K562 (cell line): ENCODE measurements around the gene TMEM88. TPM values are rescaled to one million over a fixed set of nuclear protein-coding genes. Genes with fewer than 3 reads are reported as not detected.

Experiments used
- ATAC-seq: fragments of 200-7000 bp; cut with Tn5 transposase; 3 replicates; pipeline ENCODE4 v1.9.1; 2020; ENCODE audit warnings: moderate library complexity
- BruUV-seq: library from RNA; stranded (reverse); fragments of 400-500 nt; replicated peaks from 2 replicates; lab custom pipeline; 2021; lab: Mats Ljungman, UMichigan
- CTCF ChIA-PET: fragments of 300-600 bp; formaldehyde crosslinking; extraction: SDS; loops from one replicate; lab custom pipeline; 2021; ENCODE audit warnings: low intra/inter-chr PET ratio; lab: Yijun Ruan, JAX
- POLR2A ChIA-PET: fragments of 300-600, 350-650 bp; sonication (Branson Sonifier 250); formaldehyde crosslinking; extraction: SDS; loops from one replicate; lab custom pipeline; 2021; ENCODE audit warnings: antibody characterized with exemption, inconsistent platforms; lab: Yijun Ruan, JAX
- DNase-seq, 4 experiments: peaks; one replicate each; pipeline versions ENCODE4 v3.0.0 to v3.0.0-alpha.2; 2011 to 2018; ENCODE audit warnings: low spot score in 3 of 4, mixed read lengths in 3 of 4; ENCODE audit errors: extremely low read depth in 1 of 4
- FAIRE-seq: peaks from 2 replicates; lab custom pipeline; 2011; peaks lifted over from hg19 to GRCh38; lab: Jason Lieb, UNC
- H2AFZ ChIP-seq: 2 replicates; pipeline ENCODE4 v1.6.0; 2011; ENCODE audit warnings: low read depth, low read length, control low read depth, inconsistent platforms
- H3K27ac ChIP-seq: fragments of 200-600 bp; 3 replicates; pipeline ENCODE4 v1.8.0; 2011; ENCODE audit warnings: low read depth, mild to moderate bottlenecking, control low read depth, inconsistent platforms, low read length, moderate library complexity, mixed read lengths; ENCODE audit errors: extremely low read depth
- H3K27me3 ChIP-seq, 2 experiments: fragments of 300-600 bp in 1 of 2; 2 replicates in 1 of 2; 3 replicates in 1 of 2; pipeline versions ENCODE4 v1.6.0 to v1.8.0; 2011; ENCODE audit warnings: inconsistent platforms in 2 of 2, low read length in 2 of 2, mild to moderate bottlenecking in 1 of 2, mixed read lengths in 1 of 2, moderate library complexity in 1 of 2; ENCODE audit not compliant: control insufficient read depth in 2 of 2, insufficient read depth in 2 of 2
- H3K36me3 ChIP-seq: fragments of 300-600 bp; 3 replicates; pipeline ENCODE4 v1.8.0; 2011; ENCODE audit warnings: mild to moderate bottlenecking, low read length, inconsistent platforms; ENCODE audit not compliant: control insufficient read depth, insufficient read depth
- H3K4me1 ChIP-seq, 2 experiments: fragments of 200-600 bp in 1 of 2; replicated peaks in 1 of 2; 2 replicates in 1 of 2; 3 replicates in 1 of 2; pipeline versions ENCODE4 v1.5.1 to v1.8.0; 2011; ENCODE audit warnings: inconsistent platforms in 2 of 2, low read length in 2 of 2, mild to moderate bottlenecking in 1 of 2, mixed read lengths in 1 of 2, moderate library complexity in 1 of 2; ENCODE audit not compliant: control insufficient read depth in 2 of 2, insufficient read depth in 2 of 2
- H3K4me2 ChIP-seq: 2 replicates; pipeline ENCODE4 v1.6.1; 2011; ENCODE audit warnings: low read length, control low read depth, inconsistent platforms, mixed read lengths; ENCODE audit not compliant: insufficient read depth
- H3K4me3 ChIP-seq: fragments of 200-600 bp; sonication (generic), shearing (Covaris generic); 2 replicates; pipeline ENCODE4 v1.5.1; 2016; ENCODE audit warnings: control low read depth, inconsistent platforms
- H3K79me2 ChIP-seq: fragments of 200-600 bp; 3 replicates; pipeline ENCODE4 v1.8.0; 2011; ENCODE audit warnings: low read length, inconsistent platforms; ENCODE audit not compliant: control insufficient read depth, insufficient read depth
- H3K9ac ChIP-seq, 2 experiments: 2 replicates each; pipeline versions ENCODE4 v1.6.0 to v1.6.1; 2011; ENCODE audit warnings: low read depth in 2 of 2, low read length in 2 of 2, control low read depth in 1 of 2, inconsistent platforms in 1 of 2, mild to moderate bottlenecking in 1 of 2, mixed read lengths in 1 of 2; ENCODE audit not compliant: insufficient read depth in 1 of 2
- H3K9me1 ChIP-seq: one replicate; pipeline ENCODE4 v1.6.0; 2011; ENCODE audit warnings: inconsistent platforms, mild to moderate bottlenecking, low read length, moderate library complexity; ENCODE audit not compliant: control insufficient read depth, insufficient read depth
- H3K9me3 ChIP-seq: replicated peaks from 2 replicates; pipeline ENCODE4 v1.5.1; 2011; ENCODE audit warnings: low read depth, low read length, inconsistent platforms; ENCODE audit not compliant: control insufficient read depth, insufficient read depth
- H4K20me1 ChIP-seq: replicated peaks from 2 replicates; pipeline ENCODE4 v1.6.1; 2011; ENCODE audit warnings: low read length, inconsistent platforms, mixed read lengths; ENCODE audit not compliant: control insufficient read depth, insufficient read depth
- ARID1B ChIP-seq: fragments of 450-650 bp; IDR thresholded peaks from 2 replicates; pipeline ENCODE4 v1.6.1; 2016; ENCODE audit warnings: antibody characterized with exemption, mild to moderate bottlenecking, inconsistent platforms
- FOSL1 ChIP-seq: fragments of 200-800 bp; sonication (Bioruptor generic); conservative IDR thresholded peaks from 2 replicates; pipeline ENCODE4 v1.6.1; 2016; ENCODE audit warnings: missing genetic modification characterization, missing compliant biosample characterization
- KHSRP ChIP-seq: fragments of 450-650 bp; IDR thresholded peaks from 2 replicates; pipeline ENCODE4 v1.6.1; 2017
- RAD51 ChIP-seq: fragments of 450-650 bp; IDR thresholded peaks from 2 replicates; pipeline ENCODE4 v1.7.1; 2016; ENCODE audit warnings: low read depth, mild to moderate bottlenecking, borderline replicate concordance
- ZNF3 ChIP-seq: fragments of 250-450 bp; sonication (Bioruptor Pico); IDR thresholded peaks from 2 replicates; pipeline ENCODE4 v1.5.0; 2021; ENCODE audit warnings: mild to moderate bottlenecking, moderate library complexity
- WGBS: fragments of 100-300 bp; shearing (Covaris generic); methylation state at CpG from one replicate; pipeline ENCODE4 v1.1.6; 2016; ENCODE audit warnings: low coverage, mixed read lengths; ENCODE audit not compliant: insufficient coverage; ENCODE audit errors: missing lambda C conversion rate; 5-methylcytosine and 5-hydroxymethylcytosine counted together
- in situ Hi-C: fragments of 300-500 bp; cut with MboI; formaldehyde crosslinking; loops from 4 replicates; pipeline ENCODE4 v1.15.0; 2018; ENCODE audit warnings: inconsistent platforms, mixed read lengths
- intact Hi-C: fragments of 100-400 bp; cut with micrococcal nuclease; formaldehyde crosslinking; loops from 2 replicates; pipeline ENCODE4 v1.14.2; 2022
- polyA plus RNA-seq, 8 experiments: library from polyadenylated mRNA; depleted of rRNA in 4 of 8; stranded (reverse) in 5 of 8; unstranded in 3 of 8; fragments of >200 nt; fragmentation: Nextera tagmentation in 2 of 8; fragmentation: Illumina TruSeq in 1 of 8; extraction: Ambion mirVana in 2 of 8; extraction: Trizol in 1 of 8; gene quantifications; 2 replicates each; pipeline versions ENCODE4 v1.2.1 to v1.2.3, GENCODE V29; 2011 to 2014; ENCODE audit warnings: inconsistent platforms in 1 of 8, missing spikeins in 1 of 8
- total RNA-seq, 7 experiments: library from RNA; depleted of rRNA in 6 of 7; stranded (reverse); fragments of >200 nt in 6 of 7; fragmentation: Illumina TruSeq in 2 of 7; extraction: Trizol in 2 of 7; gene quantifications; 2 replicates each; pipeline versions ENCODE4 v1.2.1 to v1.2.3, GENCODE V29; 2011 to 2021; ENCODE audit warnings: low replicate concordance in 1 of 7
- TF ChIP-seq, protein P1 (sequence below): fragments of 450-650 bp; formaldehyde crosslinking; IDR thresholded peaks from 2 replicates; pipeline ENCODE4 v1.4.0; 2022; ENCODE audit warnings: missing genetic modification characterization
- TF ChIP-seq, protein P2 (sequence below): sonication (generic); formaldehyde crosslinking; IDR thresholded peaks from 2 replicates; pipeline ENCODE4 v1.8.0; 2023; ENCODE audit warnings: mild to moderate bottlenecking, missing genetic modification reagents
- TF ChIP-seq, protein P3 (sequence below): sonication (generic); formaldehyde crosslinking; IDR thresholded peaks from 2 replicates; pipeline ENCODE4 v1.8.0; 2022; ENCODE audit warnings: missing genetic modification reagents, mild to moderate bottlenecking, borderline replicate concordance

The TMEM88 gene
- total and polyA plus RNA-seq, 9 of the 15 experiments (the other 6 are each of a cell fraction or from before 2014, with no cell fraction given), result 0.10 to 1.4 (median 0.36) TPM; not detected in 3

DNA sequence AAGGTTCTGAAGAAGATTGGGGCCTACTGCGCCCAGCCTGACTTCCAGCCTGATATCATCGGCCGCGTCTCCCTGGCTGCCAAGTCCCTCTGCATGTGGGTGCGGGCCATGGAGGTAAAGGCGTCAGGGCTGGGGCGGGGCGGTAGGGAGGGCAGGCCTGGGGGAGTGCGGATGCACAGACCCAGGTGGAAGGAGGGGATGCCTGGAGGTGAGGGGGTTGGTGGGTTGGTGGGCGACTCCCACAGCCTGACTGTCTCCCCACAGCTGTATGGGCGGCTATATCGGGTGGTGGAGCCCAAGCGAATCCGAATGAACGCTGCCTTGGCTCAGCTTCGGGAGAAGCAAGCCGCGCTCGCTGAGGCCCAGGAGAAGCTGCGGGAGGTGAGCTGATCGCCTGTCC is 47.7 kb upstream of the TMEM88 start:
- intact Hi-C loops (no loop called here), in situ Hi-C loops (no loop called here)
- CTCF ChIA-PET, result no interaction called here
- Histone ChIP-seq H3K27me3 (peaks cover 5 to 39% of the 10 kb centered on the region in 2 experiments), H3K9me1 (no peaks in the 10 kb centered on the region), H3K4me2 (no peak overlapping the region), H3K79me2 (no peaks in the 10 kb centered on the region), H2AFZ (no peak overlapping the region), H3K4me3 (no peak overlapping the region), H4K20me1 (no peaks in the 10 kb centered on the region), H3K9me3 (no peaks in the 10 kb centered on the region), H3K27ac (no peak overlapping the region), H3K36me3 (no peaks in the 10 kb centered on the region), H3K4me1 (no peaks in the 10 kb centered on the region; a peak in 1 of 5 replicates), H3K9ac (peak overlapping the region in 1 of 2 experiments; percentile 9; a peak in 1 of 4 replicates)
- TF ChIP-seq, protein P1, sequence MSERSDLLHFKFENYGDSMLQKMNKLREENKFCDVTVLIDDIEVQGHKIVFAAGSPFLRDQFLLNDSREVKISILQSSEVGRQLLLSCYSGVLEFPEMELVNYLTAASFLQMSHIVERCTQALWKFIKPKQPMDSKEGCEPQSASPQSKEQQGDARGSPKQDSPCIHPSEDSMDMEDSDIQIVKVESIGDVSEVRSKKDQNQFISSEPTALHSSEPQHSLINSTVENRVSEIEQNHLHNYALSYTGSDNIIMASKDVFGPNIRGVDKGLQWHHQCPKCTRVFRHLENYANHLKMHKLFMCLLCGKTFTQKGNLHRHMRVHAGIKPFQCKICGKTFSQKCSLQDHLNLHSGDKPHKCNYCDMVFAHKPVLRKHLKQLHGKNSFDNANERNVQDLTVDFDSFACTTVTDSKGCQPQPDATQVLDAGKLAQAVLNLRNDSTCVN (CRISPR knock-in tag), result no peak
- no peak for TF ChIP-seq FOSL1 (tag)
- no peak for TF ChIP-seq RAD51
- no peak for TF ChIP-seq KHSRP
- TF ChIP-seq ARID1B, result no peak
- TF ChIP-seq, protein P2, sequence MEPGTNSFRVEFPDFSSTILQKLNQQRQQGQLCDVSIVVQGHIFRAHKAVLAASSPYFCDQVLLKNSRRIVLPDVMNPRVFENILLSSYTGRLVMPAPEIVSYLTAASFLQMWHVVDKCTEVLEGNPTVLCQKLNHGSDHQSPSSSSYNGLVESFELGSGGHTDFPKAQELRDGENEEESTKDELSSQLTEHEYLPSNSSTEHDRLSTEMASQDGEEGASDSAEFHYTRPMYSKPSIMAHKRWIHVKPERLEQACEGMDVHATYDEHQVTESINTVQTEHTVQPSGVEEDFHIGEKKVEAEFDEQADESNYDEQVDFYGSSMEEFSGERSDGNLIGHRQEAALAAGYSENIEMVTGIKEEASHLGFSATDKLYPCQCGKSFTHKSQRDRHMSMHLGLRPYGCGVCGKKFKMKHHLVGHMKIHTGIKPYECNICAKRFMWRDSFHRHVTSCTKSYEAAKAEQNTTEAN (CRISPR knock-in tag), result no peak
- TF ChIP-seq, protein P3, sequence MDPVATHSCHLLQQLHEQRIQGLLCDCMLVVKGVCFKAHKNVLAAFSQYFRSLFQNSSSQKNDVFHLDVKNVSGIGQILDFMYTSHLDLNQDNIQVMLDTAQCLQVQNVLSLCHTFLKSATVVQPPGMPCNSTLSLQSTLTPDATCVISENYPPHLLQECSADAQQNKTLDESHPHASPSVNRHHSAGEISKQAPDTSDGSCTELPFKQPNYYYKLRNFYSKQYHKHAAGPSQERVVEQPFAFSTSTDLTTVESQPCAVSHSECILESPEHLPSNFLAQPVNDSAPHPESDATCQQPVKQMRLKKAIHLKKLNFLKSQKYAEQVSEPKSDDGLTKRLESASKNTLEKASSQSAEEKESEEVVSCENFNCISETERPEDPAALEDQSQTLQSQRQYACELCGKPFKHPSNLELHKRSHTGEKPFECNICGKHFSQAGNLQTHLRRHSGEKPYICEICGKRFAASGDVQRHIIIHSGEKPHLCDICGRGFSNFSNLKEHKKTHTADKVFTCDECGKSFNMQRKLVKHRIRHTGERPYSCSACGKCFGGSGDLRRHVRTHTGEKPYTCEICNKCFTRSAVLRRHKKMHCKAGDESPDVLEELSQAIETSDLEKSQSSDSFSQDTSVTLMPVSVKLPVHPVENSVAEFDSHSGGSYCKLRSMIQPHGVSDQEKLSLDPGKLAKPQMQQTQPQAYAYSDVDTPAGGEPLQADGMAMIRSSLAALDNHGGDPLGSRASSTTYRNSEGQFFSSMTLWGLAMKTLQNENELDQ (CRISPR knock-in tag), result no peak
- no peak for TF ChIP-seq ZNF3
- POLR2A ChIA-PET, result interaction anchor here (1.1 kb wide), 1 partner anchor 12 kb away, joined by 3 read pairs; no protein-coding TSS in a partner anchor
- no TSS peak for BruUV-seq
- DNase-seq (no peak), FAIRE-seq (no peak), ATAC-seq (no peak)
- 5% methylated on average over 5 of the region's 21 CpGs for WGBS
